B cell (primary cell): ENCODE data around the gene PCDHGB6. TPM values are rescaled to one million over a fixed set of nuclear protein-coding genes. Genes with fewer than 3 reads are reported as not detected.
A peak's percentile ranks its signal among the peaks of the same experiment; 100 is the strongest.

Source experiments
- ATAC-seq: fragments of 200-7000 bp; cut with Tn5 transposase; one replicate; pipeline ENCODE4 v1.10.0; 2021; ENCODE audit warnings: low read depth, mild to moderate bottlenecking, moderate number of reproducible peaks, moderate library complexity
- CTCF ChIA-PET: fragments of 350-600 bp; sonication (Branson Sonifier 250); formaldehyde crosslinking; loops from one replicate; lab custom pipeline; 2021; ENCODE audit warnings: antibody characterized with exemption, inconsistent platforms; lab: Charles Lee
- POLR2A ChIA-PET: fragments of 350-600 bp; sonication (Branson Sonifier 250); formaldehyde crosslinking; loops from one replicate; lab custom pipeline; 2021; ENCODE audit warnings: antibody characterized with exemption; lab: Charles Lee
- DNase-seq: peaks from one replicate; pipeline ENCODE4 v3.0.0; 2013
- H2AFZ ChIP-seq: 2 replicates; pipeline ENCODE4 v1.6.1; 2012; ENCODE audit warnings: mild to moderate bottlenecking, low read depth, low read length; ENCODE audit not compliant: insufficient read depth, poor library complexity, severe bottlenecking
- H3K27ac ChIP-seq, 2 donors: 1 replicate in 1 of 2; 2 replicates in 1 of 2; pipeline ENCODE4 v1.5.1; 2012 to 2013; ENCODE audit warnings: low read length in 2 of 2, mild to moderate bottlenecking in 2 of 2, moderate library complexity in 1 of 2
- H3K27me3 ChIP-seq, 4 experiments: fragments of 200-600 bp in 1 of 4; sonication (generic) in 1 of 4; replicated peaks in 1 of 4; 1 replicate in 2 of 4; 2 replicates in 2 of 4; pipeline versions ENCODE4 v1.6.1 to v1.7.0; 2013 to 2016; ENCODE audit warnings: low read length in 3 of 4, mild to moderate bottlenecking in 2 of 4, mixed read lengths in 1 of 4, moderate library complexity in 1 of 4; ENCODE audit not compliant: insufficient read depth in 4 of 4, control insufficient read depth in 3 of 4; ENCODE audit errors: control extremely low read depth in 1 of 4
- H3K36me3 ChIP-seq, 2 experiments: replicated peaks in 1 of 2; 1 replicate in 1 of 2; 2 replicates in 1 of 2; pipeline versions ENCODE4 v1.6.1 to v1.7.1; 2013; ENCODE audit warnings: low read length in 1 of 2; ENCODE audit not compliant: insufficient read depth in 2 of 2, control insufficient read depth in 1 of 2; ENCODE audit errors: control extremely low read depth in 1 of 2, extremely low read depth in 1 of 2
- H3K4me1 ChIP-seq, 2 donors: fragments of 200-600 bp in 1 of 2; sonication (generic) in 1 of 2; 1 replicate in 1 of 2; 2 replicates in 1 of 2; pipeline versions ENCODE4 v1.5.1 to v1.6.1; 2013 to 2017; ENCODE audit warnings: low read length in 2 of 2; ENCODE audit not compliant: control insufficient read depth in 2 of 2, insufficient read depth in 2 of 2
- H3K4me2 ChIP-seq: replicated peaks from 2 replicates; pipeline ENCODE3; 2012; ENCODE audit warnings: mild to moderate bottlenecking, low read depth, low read length; ENCODE audit not compliant: poor library complexity, severe bottlenecking
- H3K4me3 ChIP-seq, 5 experiments: fragments of 200-600 bp in 1 of 5; sonication (generic) in 1 of 5; 1 replicate in 3 of 5; 2 replicates in 2 of 5; pipeline versions ENCODE4 v1.5.1 to v1.7.0; 2011 to 2016; ENCODE audit warnings: low read length in 4 of 5, mild to moderate bottlenecking in 4 of 5, low read depth in 2 of 5, control low read depth in 1 of 5, moderate library complexity in 1 of 5; ENCODE audit not compliant: insufficient read depth in 1 of 5; ENCODE audit errors: control extremely low read depth in 1 of 5, extremely low read depth in 1 of 5
- H3K79me2 ChIP-seq: fragments of 200-600 bp; sonication (generic); one replicate; pipeline ENCODE4 v1.6.0; 2016; ENCODE audit warnings: low read length; ENCODE audit not compliant: control insufficient read depth, insufficient read depth
- H3K9ac ChIP-seq: fragments of 200-600 bp; sonication (generic); 2 replicates; pipeline ENCODE4 v1.6.1; 2017; ENCODE audit warnings: mild to moderate bottlenecking, low read length, moderate library complexity
- H3K9me3 ChIP-seq, 3 donors: one replicate each; pipeline versions ENCODE4 v1.6.1 to v1.7.1; 2013; ENCODE audit warnings: low read length in 2 of 3; ENCODE audit not compliant: control insufficient read depth in 2 of 3, insufficient read depth in 1 of 3; ENCODE audit errors: control extremely low read depth in 1 of 3
- H4K20me1 ChIP-seq: 2 replicates; pipeline ENCODE4 v1.6.0; 2012; ENCODE audit warnings: mild to moderate bottlenecking, low read length; ENCODE audit not compliant: insufficient read depth, control insufficient read depth, poor library complexity, severe bottlenecking
- H3K27ac Mint-ChIP-seq: one replicate; pipeline ENCODE4 v1.8.0; 2021; ENCODE audit warnings: mixed read lengths
- H3K27me3 Mint-ChIP-seq: one replicate; pipeline ENCODE4 v1.8.0; 2021; ENCODE audit warnings: mixed read lengths
- H3K4me1 Mint-ChIP-seq: one replicate; pipeline ENCODE4 v1.8.0; 2021; ENCODE audit warnings: mixed read lengths
- H3K4me3 Mint-ChIP-seq: one replicate; pipeline ENCODE4 v1.8.0; 2021; ENCODE audit warnings: mixed read lengths
- H3K9me3 Mint-ChIP-seq: one replicate; pipeline ENCODE4 v1.8.0; 2022; ENCODE audit warnings: mixed read lengths; ENCODE audit not compliant: insufficient read depth
- EZH2 ChIP-seq: IDR thresholded peaks from 2 replicates; pipeline ENCODE4 v1.6.1; 2012; ENCODE audit warnings: borderline replicate concordance, low read depth, mild to moderate bottlenecking, moderate library complexity, low read length; ENCODE audit not compliant: insufficient read depth, poor library complexity, severe bottlenecking
- WGBS: methylation state at CpG from one replicate; pipeline ENCODE4 v1.1.5; 2013; ENCODE audit warnings: missing lambda C conversion rate; ENCODE audit not compliant: insufficient coverage; 5-methylcytosine and 5-hydroxymethylcytosine counted together
- intact Hi-C: fragments of 100-400 bp; cut with micrococcal nuclease; formaldehyde crosslinking; loops from one replicate; pipeline ENCODE4 v1.10.0; 2022
- polyA plus RNA-seq: library from polyadenylated mRNA; depleted of rRNA; stranded (reverse); fragments of >200 nt; gene quantifications from 2 replicates; pipeline ENCODE4 v1.2.3, GENCODE V29; 2012
- total RNA-seq, 2 donors: library from RNA; stranded (reverse); fragments of 120-200 nt in 1 of 2; gene quantifications; 1 replicate in 1 of 2; 2 replicates in 1 of 2; pipeline versions ENCODE4 v1.2.3 to v1.2.4, GENCODE V29; 2013 to 2022
- TF ChIP-seq, protein P1 (sequence below): fragments of 200-600 bp; IDR thresholded peaks from one replicate; pipeline ENCODE4 v1.8.0; 2022; ENCODE audit warnings: antibody characterized with exemption, mild to moderate bottlenecking

PCDHGB6 gene
- total and polyA plus RNA-seq, 2 donors (not counting 1 experiment from before 2014, with no cell fraction given) = 0.33 to 2.1 TPM

GRCh38 chr5:141373673-141374317 is 34.0 kb upstream of the PCDHGB6 start, which contains the start of gene PCDHGA6:
Gene PCDHGA6, plus strand, starts transcription at chr5:141373891. Its CDS starts 193 bp downstream, at chr5:141374084.
- Mint-ChIP-seq H3K27ac (no peak within 1 kb of the TSS), H3K4me1 (peaks cover 8% of the 10 kb centered on the region), H3K27me3 (peaks cover 52% of the 10 kb centered on the region), H3K4me3 (peak within 1 kb of the TSS; percentile 65), H3K9me3 (peaks cover 12% of the 10 kb centered on the region)
- CTCF ChIA-PET = interaction anchor here (0.6 to 2.0 kb wide), 4 partner anchors 34 to 641 kb away, joined by 3 to 5 read pairs (median 4); partner anchors contain the start of gene PCDHGB6
- POLR2A ChIA-PET = no interaction called here
- H3K27me3 ChIP-seq = peaks cover 0 to 66% (median 33%) of the 10 kb centered on the region in 4 experiments
- H3K4me1 ChIP-seq = peaks cover 0 to 5% of the 10 kb centered on the region in 2 donors
- TF ChIP-seq, protein P1, sequence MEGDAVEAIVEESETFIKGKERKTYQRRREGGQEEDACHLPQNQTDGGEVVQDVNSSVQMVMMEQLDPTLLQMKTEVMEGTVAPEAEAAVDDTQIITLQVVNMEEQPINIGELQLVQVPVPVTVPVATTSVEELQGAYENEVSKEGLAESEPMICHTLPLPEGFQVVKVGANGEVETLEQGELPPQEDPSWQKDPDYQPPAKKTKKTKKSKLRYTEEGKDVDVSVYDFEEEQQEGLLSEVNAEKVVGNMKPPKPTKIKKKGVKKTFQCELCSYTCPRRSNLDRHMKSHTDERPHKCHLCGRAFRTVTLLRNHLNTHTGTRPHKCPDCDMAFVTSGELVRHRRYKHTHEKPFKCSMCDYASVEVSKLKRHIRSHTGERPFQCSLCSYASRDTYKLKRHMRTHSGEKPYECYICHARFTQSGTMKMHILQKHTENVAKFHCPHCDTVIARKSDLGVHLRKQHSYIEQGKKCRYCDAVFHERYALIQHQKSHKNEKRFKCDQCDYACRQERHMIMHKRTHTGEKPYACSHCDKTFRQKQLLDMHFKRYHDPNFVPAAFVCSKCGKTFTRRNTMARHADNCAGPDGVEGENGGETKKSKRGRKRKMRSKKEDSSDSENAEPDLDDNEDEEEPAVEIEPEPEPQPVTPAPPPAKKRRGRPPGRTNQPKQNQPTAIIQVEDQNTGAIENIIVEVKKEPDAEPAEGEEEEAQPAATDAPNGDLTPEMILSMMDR = peak; percentile 41
- no peak for TF ChIP-seq EZH2
- H3K79me2 ChIP-seq = no peaks in the 10 kb centered on the region
- peak within 1 kb of the TSS; percentile 14 for H3K4me2 ChIP-seq
- no peak for ATAC-seq
- no peak within 1 kb of the TSS for H3K27ac ChIP-seq
- intact Hi-C loops = no loop called here
- H3K9ac ChIP-seq = no peak within 1 kb of the TSS
- H4K20me1 ChIP-seq = no peaks in the 10 kb centered on the region
- WGBS = 40% methylated on average over 25 of the region's 27 CpGs
- peak within 1 kb of the TSS in 1 of 5 experiments; percentile 10 for H3K4me3 ChIP-seq
- peak within 1 kb of the TSS; percentile 38 for H2AFZ ChIP-seq
- no peak for DNase-seq
- peaks cover 0 to 65% (median 49%) of the 10 kb centered on the region in 3 donors for H3K9me3 ChIP-seq
- no peaks in the 10 kb centered on the region for H3K36me3 ChIP-seq

DNA sequence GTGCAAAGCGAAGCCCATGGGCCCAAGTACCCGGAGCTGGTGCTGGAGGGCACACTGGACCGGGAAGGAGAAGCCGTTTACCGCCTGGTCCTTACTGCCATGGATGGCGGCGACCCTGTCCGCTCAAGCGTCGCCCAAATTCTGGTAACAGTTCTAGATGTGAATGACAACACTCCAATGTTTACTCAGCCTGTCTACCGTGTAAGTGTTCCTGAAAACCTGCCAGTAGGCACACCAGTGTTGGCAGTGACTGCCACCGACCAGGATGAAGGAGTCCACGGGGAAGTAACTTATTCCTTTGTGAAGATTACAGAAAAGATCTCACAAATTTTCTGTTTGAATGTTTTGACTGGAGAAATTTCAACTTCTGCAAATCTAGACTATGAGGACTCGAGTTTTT is 33.2 kb upstream of the PCDHGB6 start:
- intact Hi-C loops = no loop called here
- no peak overlapping the region for H3K9ac ChIP-seq
- H3K9me3 ChIP-seq = peaks cover 0 to 65% (median 49%) of the 10 kb centered on the region in 3 donors
- ATAC-seq (no peak), DNase-seq (no peak)
- no peaks in the 10 kb centered on the region for H3K36me3 ChIP-seq
- no peak overlapping the region for H2AFZ ChIP-seq
- Mint-ChIP-seq H3K4me3 (no peak overlapping the region), H3K27me3 (peaks cover 47% of the 10 kb centered on the region), H3K4me1 (peaks cover 8% of the 10 kb centered on the region), H3K9me3 (peaks cover 12% of the 10 kb centered on the region), H3K27ac (no peak overlapping the region)
- ChIA-PET CTCF (interaction anchor here (0.6 to 2.0 kb wide), 4 partner anchors 33 to 640 kb away, joined by 3 to 5 read pairs (median 4); partner anchors contain the start of gene PCDHGB6), POLR2A (no interaction called here)
- peaks cover 0 to 5% of the 10 kb centered on the region in 2 donors for H3K4me1 ChIP-seq
- no peak for TF ChIP-seq EZH2
- TF ChIP-seq, protein P1 = no peak
- no peak overlapping the region for H3K27ac ChIP-seq
- H3K27me3 ChIP-seq = peaks cover 0 to 63% (median 33%) of the 10 kb centered on the region in 4 experiments
- no peak overlapping the region for H3K4me2 ChIP-seq
- H4K20me1 ChIP-seq = no peaks in the 10 kb centered on the region
- WGBS = 69% methylated on average over 14 of the region's 14 CpGs
- H3K4me3 ChIP-seq = no peak overlapping the region
- no peaks in the 10 kb centered on the region for H3K79me2 ChIP-seq
